Measurements from ENCODE around the gene MCTP1.

Gene MCTP1

DNA sequence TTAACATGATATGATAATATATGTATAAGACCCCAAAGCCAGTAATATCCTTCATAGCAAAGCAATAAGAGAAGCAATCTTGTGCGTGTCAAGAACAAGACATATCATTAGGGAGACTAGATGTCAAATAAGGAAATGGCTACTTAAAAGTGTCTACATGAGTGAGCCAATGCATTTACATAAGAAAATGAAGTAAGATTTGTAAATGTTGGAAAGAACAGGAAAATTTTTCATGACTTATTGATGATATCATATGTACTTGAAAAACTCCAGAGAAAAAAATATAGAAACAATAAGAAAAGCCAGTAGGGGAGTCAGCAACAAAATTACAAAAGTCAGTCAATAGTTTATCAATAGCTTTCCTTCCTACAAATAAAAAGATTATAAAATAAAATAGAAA is 13.8 kb upstream of the MCTP1 start:
- no peak overlapping the region for H3K27ac ChIP-seq
- TF ChIP-seq, protein P1, sequence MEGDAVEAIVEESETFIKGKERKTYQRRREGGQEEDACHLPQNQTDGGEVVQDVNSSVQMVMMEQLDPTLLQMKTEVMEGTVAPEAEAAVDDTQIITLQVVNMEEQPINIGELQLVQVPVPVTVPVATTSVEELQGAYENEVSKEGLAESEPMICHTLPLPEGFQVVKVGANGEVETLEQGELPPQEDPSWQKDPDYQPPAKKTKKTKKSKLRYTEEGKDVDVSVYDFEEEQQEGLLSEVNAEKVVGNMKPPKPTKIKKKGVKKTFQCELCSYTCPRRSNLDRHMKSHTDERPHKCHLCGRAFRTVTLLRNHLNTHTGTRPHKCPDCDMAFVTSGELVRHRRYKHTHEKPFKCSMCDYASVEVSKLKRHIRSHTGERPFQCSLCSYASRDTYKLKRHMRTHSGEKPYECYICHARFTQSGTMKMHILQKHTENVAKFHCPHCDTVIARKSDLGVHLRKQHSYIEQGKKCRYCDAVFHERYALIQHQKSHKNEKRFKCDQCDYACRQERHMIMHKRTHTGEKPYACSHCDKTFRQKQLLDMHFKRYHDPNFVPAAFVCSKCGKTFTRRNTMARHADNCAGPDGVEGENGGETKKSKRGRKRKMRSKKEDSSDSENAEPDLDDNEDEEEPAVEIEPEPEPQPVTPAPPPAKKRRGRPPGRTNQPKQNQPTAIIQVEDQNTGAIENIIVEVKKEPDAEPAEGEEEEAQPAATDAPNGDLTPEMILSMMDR (IDR thresholded peaks at IDR 0.05) = no peak
- no peak for TF ChIP-seq ZFX (IDR thresholded peaks at IDR 0.05; ENCODE audit: borderline replicate concordance)

DNA sequence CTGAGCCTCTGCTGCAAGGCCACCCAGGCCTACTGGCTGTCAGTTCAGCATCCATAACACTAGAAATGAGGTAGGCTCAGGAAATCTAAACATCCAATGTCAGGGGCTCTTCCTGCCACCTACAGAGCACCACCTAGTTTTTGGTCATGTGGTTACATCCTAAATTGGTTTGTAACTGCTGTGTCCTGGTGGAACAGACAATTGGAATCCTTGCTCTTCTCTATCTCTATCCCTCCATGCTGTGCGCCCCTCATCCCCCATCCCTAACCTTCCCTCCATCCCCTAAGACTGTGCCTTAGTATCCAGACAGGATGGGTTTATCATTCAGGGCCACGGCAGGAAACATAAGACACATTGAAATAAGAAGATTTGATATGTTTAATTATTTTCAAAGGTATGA is 11.4 kb upstream of the MCTP1 start:
- H3K27ac ChIP-seq = no peak overlapping the region
- no peak for TF ChIP-seq ZFX (IDR thresholded peaks at IDR 0.05; ENCODE audit: borderline replicate concordance)
- TF ChIP-seq, protein P1 (IDR thresholded peaks at IDR 0.05) = no peak

DNA sequence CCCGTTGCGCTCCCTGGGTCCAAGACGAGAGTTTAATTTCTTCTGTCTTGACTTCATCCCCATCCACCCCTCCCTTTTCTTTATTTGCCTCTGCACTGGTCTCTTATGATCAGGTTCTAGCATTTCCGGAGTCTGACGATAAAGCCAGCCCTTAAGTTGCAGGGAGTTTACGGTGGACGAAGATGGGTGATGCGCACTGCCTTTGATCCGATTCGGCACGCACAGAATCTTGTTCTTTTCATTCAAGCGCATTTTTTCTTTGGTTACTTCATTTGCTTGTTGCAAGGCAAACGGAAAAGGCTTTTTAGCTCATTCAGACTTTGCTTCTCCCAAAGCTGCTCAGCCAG is 488 bp upstream of the MCTP1 start:
- no peak overlapping the region for H3K27ac ChIP-seq
- TF ChIP-seq ZFX (IDR thresholded peaks at IDR 0.05; ENCODE audit: borderline replicate concordance) = no peak
- TF ChIP-seq, protein P1 (IDR thresholded peaks at IDR 0.05) = no peak

- peak overlapping the region; percentile 55 for H3K27ac ChIP-seq
Observed at GRCh38 chr5:95283761-95284571, 928 bp downstream of the MCTP1 start.

DNA sequence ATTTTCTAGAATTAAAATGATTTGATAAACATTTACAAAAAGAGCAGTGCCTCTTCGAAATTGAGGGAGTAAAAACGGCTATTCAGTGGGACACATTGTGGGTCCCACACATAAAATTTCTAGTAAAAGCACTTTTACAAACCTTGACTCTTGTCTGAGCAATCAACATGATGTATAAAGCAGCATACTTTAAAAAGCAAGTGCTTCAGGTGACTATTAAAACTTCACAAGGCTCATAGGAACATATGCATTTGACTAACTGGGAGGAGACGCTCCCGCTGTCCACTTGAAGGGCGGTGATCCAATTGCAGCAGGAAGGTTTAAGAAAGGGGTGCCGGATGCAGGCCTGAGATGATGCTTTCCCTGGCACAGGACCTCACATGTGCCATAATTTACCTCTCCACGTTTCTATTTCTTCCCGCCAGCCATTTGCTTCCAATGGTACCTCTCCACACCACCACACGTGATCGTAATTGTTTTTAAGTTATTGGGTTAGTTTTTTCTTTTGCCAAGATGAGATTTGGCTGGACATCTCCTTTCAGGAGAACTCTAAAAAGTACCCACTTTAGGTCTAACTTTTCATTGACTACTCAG is 1.8 kb downstream of the MCTP1 start:
- TF ChIP-seq, protein P1 (IDR thresholded peaks at IDR 0.05) = no peak
- no peak for TF ChIP-seq ZFX (IDR thresholded peaks at IDR 0.05; ENCODE audit: borderline replicate concordance)

More at GRCh38 chr5:95283761-95284571, 928 bp downstream of the MCTP1 start:
- TF ChIP-seq, protein P1 (IDR thresholded peaks at IDR 0.05) = peak; percentile 77
- no peak for TF ChIP-seq ZFX (IDR thresholded peaks at IDR 0.05; ENCODE audit: borderline replicate concordance)

GRCh38 chr5:95281226-95281625 is 3.7 kb downstream of the MCTP1 start:
- no peak overlapping the region for H3K27ac ChIP-seq
- TF ChIP-seq, protein P1 (IDR thresholded peaks at IDR 0.05) = no peak

More for the DNA sequence above, 1.8 kb downstream of the MCTP1 start:
- H3K27ac ChIP-seq = peak overlapping the region; percentile 55; the same call in 1 of the 2 replicates
